ENCODE data around the gene OLA1.

- TF ChIP-seq CTCF (conservative IDR thresholded peaks at IDR 0.05) (no peak), EZH2 (IDR thresholded peaks at IDR 0.05; ENCODE audit: low read depth) (no peak)
These were observed 112.4 kb downstream of the OLA1 start for GRCh38 chr2:174135981-174136380.

Data from PC-9 (cell line).